Hepatic stellate cell (primary cell): Measurements from ENCODE around the gene EPHB1.
"Not testable (repeated sequence)": the region's sequence is repeated elsewhere in the genome, so short reads cannot be mapped to it uniquely, and the experiment has no call there.

ENCODE experiments used
- DNase-seq: peaks from one replicate; pipeline ENCODE4 v3.0.0; 2011; ENCODE audit warnings: low spot score

The EPHB1 gene

GRCh38 chr3:134955874-134956273 is 160.8 kb downstream of the EPHB1 start:
- DNase-seq: no peak

GRCh38 chr3:134956395-134956794 is 161.3 kb downstream of the EPHB1 start:
- no peak for DNase-seq

GRCh38 chr3:134956844-134957243 is 161.8 kb downstream of the EPHB1 start:
- DNase-seq: no peak

DNA sequence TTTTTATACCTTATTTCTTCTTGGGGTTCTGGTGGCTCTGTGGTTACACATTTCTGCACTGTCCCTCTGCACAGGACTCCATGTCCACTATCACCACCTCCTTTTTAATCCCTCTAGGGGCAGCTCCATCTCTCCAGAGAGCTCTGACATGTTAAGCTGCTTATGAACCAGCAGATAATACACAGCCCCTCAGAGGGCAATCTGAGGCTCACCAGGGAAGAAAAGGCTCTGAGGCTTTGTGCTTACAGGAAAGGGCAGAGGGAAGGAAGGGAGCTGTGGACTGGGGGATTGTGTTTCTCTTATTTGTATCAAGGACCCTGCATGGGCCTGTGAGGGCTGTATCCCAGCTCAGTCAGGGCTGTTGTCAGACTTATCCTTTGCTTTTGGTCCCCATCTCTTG is 164.5 kb downstream of the EPHB1 start:
- DNase-seq: no peak

DNA sequence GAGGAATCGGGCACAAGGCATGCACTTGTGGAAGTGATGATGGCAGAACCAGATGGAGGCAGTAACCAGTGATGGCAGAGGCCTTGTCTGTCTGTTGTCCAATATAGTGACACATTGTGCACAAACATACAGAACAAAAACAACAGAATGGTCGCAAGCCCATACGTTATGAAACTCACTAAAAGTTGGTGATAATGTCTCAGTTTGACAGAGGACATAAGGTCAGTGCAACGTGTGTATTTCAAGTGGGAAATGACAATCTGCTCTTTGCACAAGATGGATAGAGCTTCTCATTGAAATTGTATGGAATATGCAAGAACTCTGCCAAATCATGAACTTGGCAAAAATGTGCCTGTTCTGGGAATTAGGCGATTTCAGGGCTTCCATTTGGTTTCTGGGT is 169.2 kb downstream of the EPHB1 start:
- DNase-seq: no peak

DNA sequence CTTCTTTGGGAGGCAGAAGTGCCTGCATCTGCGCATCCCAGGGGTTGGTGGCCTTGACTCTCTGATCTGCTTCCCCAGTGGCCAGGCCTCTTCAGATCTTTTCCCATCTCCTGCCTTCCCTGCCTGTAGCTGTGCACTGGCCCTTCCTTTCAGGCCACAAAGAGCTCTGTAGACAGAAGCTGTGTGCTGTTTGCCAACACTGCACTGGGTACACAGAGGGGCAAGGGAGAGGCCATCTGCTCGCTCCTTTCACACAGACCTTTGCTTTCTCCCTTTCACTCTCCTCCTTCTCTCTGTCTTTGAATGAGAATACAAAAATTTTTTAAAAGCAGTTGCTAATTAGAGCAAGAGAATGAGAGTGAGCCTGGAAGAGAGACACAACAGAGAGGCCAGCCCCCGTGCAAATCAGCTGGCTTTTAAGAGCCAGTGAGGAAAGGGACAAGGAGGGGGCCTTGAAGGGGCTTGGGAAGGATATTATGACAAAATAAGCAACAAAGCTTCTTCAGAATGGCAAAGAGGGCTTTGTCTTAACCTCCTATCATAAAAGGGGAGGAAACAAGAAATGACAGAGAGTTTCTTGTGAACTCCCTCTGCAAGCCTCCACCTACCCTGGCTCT is 170.9 kb downstream of the EPHB1 start:
- DNase-seq: no peak

DNA sequence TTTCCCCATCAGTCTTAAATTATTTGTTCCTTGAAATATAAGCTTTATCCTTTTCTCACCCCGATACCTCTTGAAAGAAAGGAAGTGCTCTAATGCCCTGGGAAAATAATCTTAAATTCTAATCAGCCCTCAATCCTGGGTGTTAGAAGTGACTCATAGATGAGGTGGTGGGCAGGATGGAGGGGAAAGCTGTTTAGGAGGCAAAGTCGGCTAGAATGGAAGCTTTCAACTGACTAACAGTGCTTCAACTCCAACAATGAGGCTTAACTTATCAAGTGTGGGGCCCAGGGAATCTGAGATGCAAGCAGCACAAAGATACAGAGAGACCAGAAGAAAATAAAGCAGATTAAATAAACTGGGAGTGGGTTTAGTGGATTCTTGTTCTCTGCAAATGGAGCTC is 175.8 kb downstream of the EPHB1 start:
- no peak for DNase-seq

- no peak for DNase-seq
Measured at GRCh38 chr3:134971306-134971705, 176.2 kb downstream of the EPHB1 start.

- DNase-seq: not testable (repeated sequence)
Measured at GRCh38 chr3:134971907-134972306, 176.8 kb downstream of the EPHB1 start.

DNA sequence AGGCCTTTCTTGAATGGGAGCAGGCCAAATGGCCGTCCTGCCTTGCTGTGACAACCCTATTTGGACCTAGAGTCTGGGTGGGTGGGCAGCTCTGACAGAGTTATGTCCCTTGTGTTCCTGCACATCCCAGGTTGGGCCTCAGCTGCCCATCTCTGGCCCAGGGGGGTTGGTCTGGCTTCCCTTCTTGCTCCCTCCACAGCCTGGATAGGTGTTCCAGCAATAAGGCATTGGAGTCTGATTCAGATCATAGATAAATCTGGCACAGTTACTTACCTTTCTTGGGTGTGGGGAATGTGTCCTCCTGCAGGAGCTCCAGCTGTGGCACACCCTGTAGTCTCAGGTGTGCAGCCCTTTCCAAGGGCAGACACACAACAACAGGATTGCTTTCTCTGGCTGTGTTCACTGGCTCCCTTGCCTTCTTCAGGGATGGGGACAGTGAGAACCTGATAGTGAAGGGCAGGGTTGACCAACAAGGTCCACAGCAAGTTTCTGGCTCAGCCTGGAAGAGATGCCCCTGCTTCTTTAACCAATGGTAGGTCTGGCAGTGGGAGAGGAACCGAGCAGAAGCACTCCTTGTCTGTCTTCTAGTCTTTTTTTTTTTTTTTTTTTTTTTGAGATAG is 177.9 kb downstream of the EPHB1 start:
- DNase-seq: no peak

GRCh38 chr3:134974624-134975023 is 179.6 kb downstream of the EPHB1 start:
- DNase-seq: no peak

- DNase-seq: no peak
Measured at GRCh38 chr3:134976948-134977347, 181.9 kb downstream of the EPHB1 start.

- no peak for DNase-seq
Measured at GRCh38 chr3:134978658-134979057, 183.6 kb downstream of the EPHB1 start.

DNA sequence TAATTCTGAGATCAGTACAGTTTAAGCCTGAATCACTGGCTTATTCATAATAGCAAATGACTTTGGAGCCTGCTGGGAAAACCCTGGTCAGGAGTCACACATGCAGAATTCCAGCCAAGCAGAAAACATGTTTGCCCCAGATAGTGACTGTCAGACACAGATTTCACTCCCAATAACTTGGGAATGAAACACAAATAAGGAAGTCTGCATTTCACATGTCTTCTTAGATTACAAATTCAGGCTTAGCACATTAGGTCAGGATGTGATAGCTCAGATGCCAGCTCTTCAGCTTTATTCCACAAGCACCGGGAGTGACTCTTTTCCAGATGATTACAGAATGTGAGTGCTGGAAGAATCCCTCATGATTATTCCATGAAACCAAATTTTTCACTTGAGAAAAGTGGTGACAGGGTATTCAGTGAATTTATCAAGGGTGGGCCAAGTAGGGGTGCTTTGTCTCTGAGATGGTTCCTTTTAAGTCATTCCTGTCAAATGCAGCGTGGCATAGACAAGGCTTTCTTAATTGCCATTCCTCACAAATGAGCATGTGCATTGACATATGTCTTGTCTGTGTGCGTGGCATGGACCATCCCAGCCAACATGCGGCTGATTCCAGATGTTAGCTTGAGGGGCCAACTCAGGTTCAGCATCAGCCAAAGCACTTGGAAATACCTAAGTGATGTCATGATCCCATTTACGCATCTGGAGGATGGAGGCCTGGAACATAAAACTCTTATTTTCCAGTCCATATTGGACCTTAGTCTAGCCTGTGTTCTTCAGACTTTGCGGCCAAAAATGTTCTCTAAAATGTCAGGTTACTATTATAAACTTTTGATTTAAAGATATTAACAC is 191.0 kb downstream of the EPHB1 start:
- no peak for DNase-seq

- DNase-seq: no peak
Measured at GRCh38 chr3:134988666-134989065, 193.6 kb downstream of the EPHB1 start.

DNA sequence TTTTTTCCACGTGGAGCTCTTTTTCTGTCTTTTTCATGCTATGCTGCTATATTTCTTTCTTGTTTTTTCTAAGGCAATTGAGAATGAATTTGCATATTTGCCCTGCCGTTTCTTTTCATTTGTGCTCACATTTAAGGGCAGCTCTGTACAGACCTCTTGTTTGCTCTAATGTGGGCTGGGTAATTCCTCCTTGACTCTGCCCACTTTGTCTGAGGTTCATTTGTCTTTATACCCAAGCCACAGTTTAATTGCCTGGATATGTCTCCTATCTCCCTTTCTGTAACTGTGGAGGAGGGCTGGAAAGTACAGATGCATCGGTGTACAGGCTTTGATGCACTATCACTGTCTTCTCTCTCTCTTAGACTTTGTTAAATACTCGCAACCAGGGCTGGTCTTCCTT is 195.9 kb downstream of the EPHB1 start:
- DNase-seq: no peak

DNA sequence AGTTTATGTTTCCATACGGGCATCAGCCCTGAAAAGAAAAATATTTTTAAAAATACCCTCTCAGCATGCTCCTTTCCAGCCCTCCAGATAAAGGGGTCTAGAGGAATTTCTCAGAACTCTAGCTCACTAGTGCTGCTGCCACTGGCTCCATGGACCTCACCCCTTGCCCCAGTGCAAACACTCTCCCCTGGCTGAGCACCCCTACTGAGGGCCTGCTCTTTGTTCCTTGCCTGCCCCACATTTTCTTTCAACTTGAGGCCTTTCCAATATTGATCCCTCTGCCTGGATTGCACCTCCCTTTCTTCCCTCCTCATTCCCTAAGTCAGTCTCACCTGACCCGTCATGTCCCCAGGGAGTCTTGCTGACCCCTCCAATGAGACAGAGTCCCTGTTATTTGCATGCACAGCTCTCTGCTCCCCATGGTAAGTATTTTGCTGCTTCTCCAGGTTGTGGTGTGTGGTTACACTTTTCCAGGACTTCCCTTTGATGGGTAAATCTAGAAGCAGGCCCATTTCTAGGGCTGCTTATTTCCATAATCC is 196.5 kb downstream of the EPHB1 start:
- DNase-seq: no peak

- no peak for DNase-seq
Measured at GRCh38 chr3:134992180-134992579, 197.1 kb downstream of the EPHB1 start.

DNA sequence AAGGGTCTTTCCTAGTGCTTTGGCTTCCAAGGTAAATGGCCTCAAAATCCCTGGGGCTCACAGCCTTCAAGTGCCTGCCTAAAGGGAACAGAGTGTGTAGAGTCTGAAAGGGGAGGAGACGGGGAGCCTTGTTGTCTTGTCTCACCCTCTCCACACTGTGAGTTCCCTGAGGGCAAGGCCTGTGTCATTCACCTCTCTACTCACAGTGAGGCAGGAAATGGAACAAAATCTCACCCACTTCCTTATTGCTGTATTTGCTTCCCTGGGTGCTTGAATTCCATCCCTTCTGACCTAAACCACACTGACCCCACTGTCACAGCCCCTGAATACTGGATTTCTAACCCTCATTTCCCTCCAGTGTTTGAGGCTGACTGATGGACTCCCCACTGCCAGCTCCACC is 197.5 kb downstream of the EPHB1 start:
- DNase-seq: no peak

DNA sequence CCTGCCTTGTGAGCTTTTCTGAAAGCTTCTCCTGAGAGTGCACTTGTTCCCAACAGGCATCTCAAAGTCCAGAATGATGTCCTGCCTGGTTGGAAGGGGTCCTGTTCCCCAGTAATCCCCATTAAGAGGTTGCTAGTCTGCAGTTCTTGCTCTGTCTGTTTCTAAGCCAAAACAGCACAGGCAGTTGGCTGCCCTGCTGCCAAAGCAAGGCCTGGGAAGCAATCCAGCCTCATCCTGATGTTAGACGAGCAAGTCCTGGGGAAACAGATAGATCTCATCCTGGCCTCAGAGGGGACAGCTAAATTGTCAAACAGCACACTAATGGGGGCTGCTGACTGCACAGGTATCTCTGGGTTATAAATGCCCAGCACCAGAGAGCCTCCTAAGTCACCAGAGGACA is 198.0 kb downstream of the EPHB1 start:
- no peak for DNase-seq

GRCh38 chr3:134998158-134998557 is 203.1 kb downstream of the EPHB1 start:
- DNase-seq: no peak

DNA sequence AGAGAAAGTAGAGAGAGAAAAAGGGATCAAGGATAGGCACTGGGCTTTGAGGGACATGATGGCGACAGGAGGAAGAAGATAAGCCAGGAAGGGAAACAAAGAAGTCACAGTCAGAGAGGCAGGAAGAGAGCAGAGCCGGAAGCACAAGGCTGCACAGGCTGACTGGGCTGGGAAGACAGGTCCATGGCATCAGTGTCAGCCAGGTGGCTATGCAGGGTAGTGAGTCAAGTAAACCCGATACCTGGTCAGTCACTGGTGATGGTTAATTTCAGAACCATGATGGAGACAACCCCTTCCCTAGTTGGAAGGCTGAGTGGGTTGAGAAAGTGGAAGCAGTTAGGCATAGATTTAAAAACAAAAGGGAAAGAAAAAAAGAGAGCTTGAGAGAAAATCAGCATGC is 203.8 kb downstream of the EPHB1 start:
- DNase-seq: no peak

DNA sequence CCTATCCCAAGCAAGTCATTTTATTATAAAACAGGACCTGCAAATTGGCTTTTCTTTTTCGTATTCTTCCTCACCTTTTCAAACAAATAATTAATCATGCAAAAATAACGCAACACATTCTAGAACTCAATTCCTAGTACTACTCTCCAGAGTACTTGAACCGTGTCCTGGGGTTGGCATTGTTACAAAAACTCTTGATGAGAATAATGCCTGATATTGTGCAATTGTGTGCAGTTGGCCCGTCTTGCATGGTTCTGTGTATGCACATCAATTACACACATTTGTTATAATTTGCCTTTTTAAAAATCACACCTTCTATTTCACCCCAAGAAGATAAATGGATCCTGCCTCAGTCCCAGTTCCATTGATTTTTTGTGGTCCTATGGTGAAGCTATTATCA is 205.4 kb downstream of the EPHB1 start:
- DNase-seq: no peak
